GM20431 (cell line): ENCODE data around the gene ZNF182.
"Not testable (repeated sequence)": the region's sequence is repeated elsewhere in the genome, so short reads cannot be mapped to it uniquely, and the experiment has no call there.

ENCODE experiments used
- in situ Hi-C: fragments of 300-500 bp; cut with MseI, MboI; formaldehyde crosslinking; loops from one replicate; pipeline ENCODE4 v1.15.0; 2020; ENCODE audit warnings: low sequenced_read_pairs; ENCODE audit not compliant: unreplicated experiment

ZNF182 gene

DNA sequence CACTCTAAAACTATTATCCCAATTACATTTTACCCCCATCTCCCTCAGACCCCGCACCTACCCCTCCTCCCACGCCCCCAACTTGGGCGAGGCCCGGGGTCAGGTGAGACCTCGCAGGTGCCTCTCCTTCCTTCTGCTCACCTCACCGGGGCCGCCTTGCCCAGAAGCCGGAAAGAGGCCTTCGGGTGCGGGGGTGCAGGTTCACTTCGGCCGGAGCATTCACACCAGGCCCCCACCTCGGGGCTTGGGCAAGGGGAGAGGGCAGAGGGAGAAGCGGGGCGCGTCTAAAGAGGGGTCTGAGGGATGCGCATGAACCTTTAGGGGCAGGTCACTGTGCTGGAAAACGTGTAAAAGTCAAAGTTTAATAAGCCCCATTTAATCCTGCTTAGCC lies 427 bp downstream of the ZNF182 start:
- in situ Hi-C loops = no loop called here

- in situ Hi-C loops = no loop called here
Measured at GRCh38 chrX:48002929-48003328, 860 bp downstream of the ZNF182 start.

DNA sequence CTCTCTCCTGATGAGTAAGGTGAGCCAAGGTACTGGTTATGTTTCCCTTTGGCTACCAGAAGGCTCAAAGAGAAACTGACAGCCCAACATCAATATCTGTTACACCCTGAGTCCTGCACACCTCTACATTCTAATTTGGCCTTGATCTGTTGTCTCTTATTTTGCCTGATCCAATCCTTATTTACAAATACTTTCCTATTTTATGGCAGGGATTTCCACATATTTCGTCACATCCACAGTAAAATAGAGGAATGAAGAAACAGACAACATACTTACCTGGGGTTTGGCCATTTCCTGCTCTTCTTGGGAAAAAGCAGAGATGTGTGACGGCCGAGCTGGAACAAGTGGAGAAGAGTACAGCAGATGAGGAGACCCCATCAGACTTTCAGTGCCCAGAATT lies 1.5 kb downstream of the ZNF182 start:
- in situ Hi-C loops = no loop called here

DNA sequence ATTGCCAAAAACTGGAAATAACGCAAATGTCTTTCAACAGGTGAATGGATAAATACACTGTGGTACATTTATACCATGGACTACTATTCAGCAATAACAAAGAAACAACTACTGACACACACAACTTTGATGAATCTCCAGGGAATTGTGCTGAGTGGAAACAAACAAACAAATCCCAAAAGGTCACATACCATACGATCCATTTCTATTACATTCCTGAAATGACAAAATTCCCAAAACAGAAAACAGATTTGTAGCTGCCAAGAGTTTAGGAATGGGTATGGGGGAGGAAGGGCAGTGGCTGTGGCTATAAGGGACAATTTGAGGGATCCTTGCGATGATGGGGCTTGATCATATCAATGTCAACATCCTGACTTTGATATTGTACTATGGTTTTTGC lies 2.5 kb downstream of the ZNF182 start:
- in situ Hi-C loops = no loop called here

GRCh38 chrX:47992669-47993068 lies 11.1 kb downstream of the ZNF182 start:
- in situ Hi-C loops = no loop called here

DNA sequence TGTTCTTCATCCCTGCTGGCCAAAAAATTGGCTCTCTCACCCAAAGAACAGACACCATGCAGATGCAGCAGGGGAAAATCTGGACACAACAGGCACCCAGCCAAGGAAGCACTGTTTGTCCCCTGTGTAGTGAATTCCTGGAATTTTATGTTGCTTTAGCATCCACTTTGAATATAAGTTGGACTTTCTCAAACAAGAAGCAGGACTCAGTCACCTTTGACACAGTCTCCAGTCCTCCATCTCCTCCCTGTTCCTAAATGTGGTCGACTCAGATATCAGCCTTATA lies 11.8 kb downstream of the ZNF182 start:
- in situ Hi-C loops = no loop called here

DNA sequence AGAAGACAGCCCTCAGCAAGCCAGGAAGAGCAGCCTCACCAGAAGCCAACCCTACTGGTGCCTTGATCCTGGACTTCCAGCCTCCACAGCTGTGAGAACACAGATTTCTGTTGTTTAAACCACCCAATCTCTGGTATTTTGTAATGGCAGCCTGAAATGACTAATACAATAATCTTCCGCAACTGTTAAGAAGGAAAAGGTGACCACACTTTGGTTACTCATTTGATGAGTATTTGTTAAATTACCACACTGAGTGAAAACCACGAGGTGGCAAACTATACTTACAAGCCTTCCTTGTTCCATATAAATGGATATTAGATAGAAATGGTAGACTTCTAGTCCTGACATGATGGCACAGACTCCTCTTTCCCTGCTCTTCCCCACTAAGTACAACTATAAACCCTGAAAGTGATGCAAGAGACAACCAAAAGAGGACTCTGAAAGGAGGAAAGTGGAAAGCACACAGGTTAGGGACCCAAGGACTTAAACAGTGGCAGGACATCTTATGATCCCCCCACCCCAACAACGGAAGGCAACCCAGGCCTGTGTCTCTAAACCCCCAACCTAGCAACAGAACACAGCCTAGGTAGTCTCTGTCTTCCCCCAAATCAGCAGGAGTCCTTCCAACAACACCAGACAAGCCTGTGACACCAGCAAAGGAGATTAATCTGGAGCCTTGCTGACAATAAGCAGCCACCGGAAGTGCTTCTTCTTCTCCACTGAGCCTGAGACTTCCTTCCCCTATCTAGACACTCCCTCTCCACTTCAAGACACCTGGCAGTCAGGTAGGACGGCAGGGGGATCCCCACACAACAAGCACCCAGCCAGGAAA lies 12.3 kb downstream of the ZNF182 start:
- in situ Hi-C loops = no loop called here

DNA sequence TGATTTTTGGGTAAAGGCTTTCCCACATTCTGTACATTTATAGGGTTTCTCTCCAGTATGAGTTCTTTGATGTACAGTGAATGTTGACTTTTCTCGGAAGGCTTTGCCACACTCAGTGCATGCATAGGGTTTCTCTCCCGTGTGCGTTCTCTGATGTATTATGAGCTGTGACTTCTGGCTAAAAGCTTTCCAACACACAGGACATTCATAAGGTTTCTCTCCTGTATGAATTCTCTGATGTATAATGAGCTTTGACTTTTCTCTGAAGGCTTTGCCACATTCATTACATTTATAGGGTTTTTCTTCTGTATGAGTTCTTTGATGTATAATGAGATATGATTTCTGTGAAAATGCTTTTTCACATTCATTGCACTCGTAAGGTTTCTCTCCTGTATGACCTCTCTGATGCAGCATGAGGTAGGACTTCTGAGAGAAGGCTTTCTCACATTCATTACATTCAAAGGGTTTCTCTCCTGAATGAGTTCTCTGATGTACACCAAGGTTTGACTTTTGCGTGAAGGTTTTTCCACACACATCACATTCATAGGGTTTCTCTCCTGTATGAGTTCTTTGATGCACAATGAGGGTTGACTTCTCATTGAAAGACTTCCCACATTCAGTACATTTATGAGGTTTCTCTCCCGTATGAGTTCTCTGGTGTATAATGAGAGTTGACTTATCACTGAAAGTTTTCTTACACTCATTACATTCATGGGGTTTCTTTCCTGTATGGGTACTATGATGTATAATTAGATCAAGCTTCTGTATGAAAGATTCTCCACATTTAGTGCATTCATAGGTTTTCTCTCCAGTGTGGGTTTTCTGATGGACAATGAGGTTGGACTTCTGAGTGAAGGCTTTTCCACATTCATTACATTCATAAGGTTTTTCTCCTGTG lies 27.3 kb downstream of the ZNF182 start:
- in situ Hi-C loops = no loop called here

- in situ Hi-C loops = no loop called here
Measured at GRCh38 chrX:47973235-47973634, 30.6 kb downstream of the ZNF182 start.

GRCh38 chrX:47965526-47965925 lies 38.3 kb downstream of the ZNF182 start:
- in situ Hi-C loops = not testable (repeated sequence)

DNA sequence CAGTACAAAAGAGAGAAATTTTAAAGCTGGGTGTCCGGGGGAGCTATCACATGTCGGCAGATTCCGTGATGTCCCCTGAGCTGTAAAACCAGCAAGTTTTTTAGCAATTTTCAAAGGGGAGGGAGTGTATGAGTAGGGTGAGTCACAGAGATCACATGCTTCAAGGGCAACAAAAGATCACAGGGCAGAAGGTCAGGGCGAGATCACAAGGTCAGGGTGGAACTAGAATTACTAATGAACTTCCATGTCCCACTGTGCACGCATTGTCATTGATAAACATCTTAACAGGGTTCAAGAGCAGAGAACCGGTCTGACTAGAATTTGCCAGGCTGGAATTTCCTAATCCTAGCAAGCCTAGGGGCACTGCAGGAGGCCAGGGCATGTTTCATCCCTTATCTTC lies 42.0 kb downstream of the ZNF182 start:
- in situ Hi-C loops = not testable (repeated sequence)

GRCh38 chrX:47960406-47960805 lies 43.4 kb downstream of the ZNF182 start:
- in situ Hi-C loops = no loop called here

DNA sequence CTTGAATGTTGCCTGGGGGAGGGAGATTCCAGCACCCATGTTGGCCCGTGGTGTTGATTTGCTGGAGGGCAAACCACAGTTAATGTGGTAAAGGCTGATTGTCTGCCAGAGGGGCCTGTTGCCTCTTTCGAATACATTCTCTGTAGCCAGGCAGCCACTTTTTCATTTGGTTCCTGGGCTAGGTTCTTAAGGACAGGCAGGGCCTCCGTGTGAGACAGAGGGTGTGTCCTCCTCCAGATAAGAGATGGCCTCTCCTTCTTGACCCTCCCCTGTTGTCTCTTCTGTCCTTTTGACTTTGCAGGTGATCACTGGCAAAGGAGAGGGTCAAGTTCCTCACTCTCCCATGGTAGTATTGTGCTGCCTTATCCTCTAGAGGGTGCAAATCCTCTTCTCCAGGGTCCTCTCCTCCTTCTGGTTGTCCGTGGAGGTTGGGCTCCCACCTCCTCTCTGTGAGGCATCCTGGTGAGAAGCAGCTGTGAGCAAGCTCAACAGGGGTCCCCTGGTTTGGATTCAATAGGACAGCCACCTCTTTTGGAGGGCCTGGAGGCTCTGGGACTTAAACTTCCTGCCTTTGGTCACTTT lies 44.9 kb downstream of the ZNF182 start:
- in situ Hi-C loops = no loop called here

DNA sequence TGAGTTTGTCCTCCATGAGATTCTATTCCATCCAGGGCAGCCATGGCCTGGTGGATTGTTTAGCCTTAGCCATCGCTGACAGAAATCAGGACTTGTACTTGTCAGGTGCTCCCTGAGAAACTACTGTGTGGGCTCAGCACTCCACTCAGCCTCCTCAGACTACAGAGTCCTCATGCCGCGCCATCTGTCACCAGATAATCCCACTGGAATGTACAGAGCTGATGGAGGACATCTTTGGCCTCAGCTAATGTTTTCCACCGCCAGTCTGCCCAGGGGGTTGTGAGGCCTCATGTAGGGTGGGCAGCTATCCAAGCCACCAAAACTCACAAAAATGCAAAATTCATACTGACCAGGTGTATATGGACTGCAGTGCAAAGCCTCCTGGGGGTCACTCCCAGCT lies 45.6 kb downstream of the ZNF182 start:
- in situ Hi-C loops = not testable (repeated sequence)

- in situ Hi-C loops = no loop called here
Measured at GRCh38 chrX:47956016-47956415, 47.8 kb downstream of the ZNF182 start.

DNA sequence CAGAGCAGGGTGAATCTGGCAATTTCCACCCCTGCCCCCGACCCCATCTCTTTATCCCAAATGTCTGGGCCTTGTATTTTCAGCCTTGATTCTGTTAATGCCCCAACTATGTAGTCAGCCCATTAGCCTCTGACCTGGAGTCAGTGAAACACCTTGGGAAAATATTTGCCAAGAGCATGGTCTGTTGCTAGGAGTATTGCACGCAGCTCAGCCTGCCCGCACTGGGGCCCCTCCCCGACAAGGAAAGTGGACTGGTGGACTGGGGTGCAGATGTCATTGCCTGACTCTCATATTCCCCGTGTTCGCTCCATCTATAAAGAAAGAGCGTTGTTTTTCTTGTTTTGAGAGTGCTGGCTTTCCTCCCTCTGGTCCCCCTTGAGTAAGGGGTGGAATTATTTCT lies 48.5 kb downstream of the ZNF182 start:
- in situ Hi-C loops = not testable (repeated sequence)

- in situ Hi-C loops = no loop called here
Measured at GRCh38 chrX:47941423-47941822, 62.4 kb downstream of the ZNF182 start.

DNA sequence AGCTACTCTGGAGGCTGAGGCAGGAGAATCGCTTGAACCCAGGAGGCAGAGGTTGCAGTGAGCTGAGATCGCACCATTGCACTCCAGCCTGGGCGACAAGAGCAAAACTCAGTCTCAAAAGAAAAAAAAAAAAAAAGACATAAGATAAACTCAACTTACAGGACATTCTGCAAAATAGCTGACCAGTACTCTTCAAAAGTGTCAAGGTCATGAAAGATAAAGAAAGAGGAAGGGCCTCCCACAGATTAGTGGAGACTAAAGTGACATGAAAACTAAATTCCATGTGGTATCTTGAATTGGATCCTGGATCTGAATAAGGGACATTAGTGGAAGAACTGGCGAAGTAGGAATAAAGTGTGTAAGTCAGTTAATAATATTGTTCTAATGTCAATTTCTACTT lies 63.3 kb downstream of the ZNF182 start:
- in situ Hi-C loops = no loop called here

- in situ Hi-C loops = no loop called here
Measured at GRCh38 chrX:47936940-47937317, 66.9 kb downstream of the ZNF182 start.

- in situ Hi-C loops = no loop called here
Measured at GRCh38 chrX:47936224-47936939, 67.4 kb downstream of the ZNF182 start.

GRCh38 chrX:47933946-47934345 lies 69.8 kb downstream of the ZNF182 start:
- in situ Hi-C loops = no loop called here
